ENCODE data around the gene CA4. TPM values are rescaled to one million over a fixed set of nuclear protein-coding genes. Genes with fewer than 3 reads are reported as not detected.

CA4 gene
- total and polyA plus RNA-seq, 4 donors = 0.14 to 0.67 (median 0.44) TPM

GRCh38 chr17:60164164-60164563, 14.4 kb downstream of the CA4 start:
- Histone ChIP-seq H3K36me3 (ENCODE audit: control insufficient read depth in 4 of 4, insufficient read depth in 3 of 4, low read depth in 1 of 4, low read length in 3 of 4) (no peaks in the 10 kb centered on the region), H3K27ac (ENCODE audit: low read depth in 1 of 2, low read length in 2 of 2) (no peak overlapping the region), H3K9ac (ENCODE audit: low read depth in 1 of 2, low read length in 2 of 2) (no peak overlapping the region), H3K4me1 (ENCODE audit: control insufficient read depth in 4 of 4, insufficient read depth in 4 of 4, low read length in 3 of 4) (peaks cover 0 to 10% (median 7%) of the 10 kb centered on the region in 4 donors), H3K4me3 (ENCODE audit: low read depth in 1 of 3, low read length in 3 of 3) (no peak overlapping the region), H3K9me3 (ENCODE audit: control insufficient read depth in 4 of 4, low read length in 3 of 4) (no peaks in the 10 kb centered on the region), H3K27me3 (ENCODE audit: control insufficient read depth in 4 of 4, insufficient read depth in 4 of 4, low read length in 3 of 4) (no peaks in the 10 kb centered on the region)
- no peak for TF ChIP-seq YY1 (IDR thresholded peaks at IDR 0.05)
- no peak for TF ChIP-seq ATF3 (IDR thresholded peaks at IDR 0.05)
- TF ChIP-seq HNF4G (IDR thresholded peaks at IDR 0.05) = no peak
- no peak for TF ChIP-seq REST (IDR thresholded peaks at IDR 0.05)
- TF ChIP-seq RXRA (IDR thresholded peaks at IDR 0.05) = no peak
- TF ChIP-seq RAD21 (IDR thresholded peaks at IDR 0.05) = no peak
- TF ChIP-seq FOXA2 (IDR thresholded peaks at IDR 0.05) = no peak
- no peak for TF ChIP-seq ZBTB33 (IDR thresholded peaks at IDR 0.05)
- no peak for TF ChIP-seq GABPA (IDR thresholded peaks at IDR 0.05 in 1 of 2, conservative IDR thresholded peaks at IDR 0.05 in 1 of 2)
- TF ChIP-seq TAF1 (conservative IDR thresholded peaks at IDR 0.05) = no peak
- no peak for TF ChIP-seq JUND (IDR thresholded peaks at IDR 0.05)
- no peak for TF ChIP-seq EGR1 (IDR thresholded peaks at IDR 0.05; ENCODE audit: low read depth in 2 of 2)
- no peak for TF ChIP-seq NR2F2 (IDR thresholded peaks at IDR 0.05)
- DNase-seq (ENCODE audit: low spot score) = no peak
- WGBS = 91% methylated on average over 6 of the region's 6 CpGs

- Histone ChIP-seq H3K4me3 (ENCODE audit: low read depth in 1 of 3, low read length in 3 of 3) (no peak overlapping the region), H3K27ac (ENCODE audit: low read depth in 1 of 2, low read length in 2 of 2) (no peak overlapping the region), H3K9ac (ENCODE audit: low read depth in 1 of 2, low read length in 2 of 2) (no peak overlapping the region), H3K4me1 (ENCODE audit: control insufficient read depth in 4 of 4, insufficient read depth in 4 of 4, low read length in 3 of 4) (peaks cover 0 to 10% (median 7%) of the 10 kb centered on the region in 4 donors), H3K27me3 (ENCODE audit: control insufficient read depth in 4 of 4, insufficient read depth in 4 of 4, low read length in 3 of 4) (no peaks in the 10 kb centered on the region), H3K9me3 (ENCODE audit: control insufficient read depth in 4 of 4, low read length in 3 of 4) (no peaks in the 10 kb centered on the region), H3K36me3 (ENCODE audit: control insufficient read depth in 4 of 4, insufficient read depth in 3 of 4, low read depth in 1 of 4, low read length in 3 of 4) (no peaks in the 10 kb centered on the region)
- no peak for DNase-seq (ENCODE audit: low spot score)
- TF ChIP-seq HNF4A (conservative IDR thresholded peaks at IDR 0.05) = no peak
- TF ChIP-seq REST (IDR thresholded peaks at IDR 0.05) = no peak
- no peak for TF ChIP-seq FOXA1 (IDR thresholded peaks at IDR 0.05)
- no peak for TF ChIP-seq EGR1 (IDR thresholded peaks at IDR 0.05; ENCODE audit: low read depth in 2 of 2)
- no peak for TF ChIP-seq YY1 (IDR thresholded peaks at IDR 0.05)
- 63% methylated on average over 5 of the region's 5 CpGs for WGBS
Measured at GRCh38 chr17:60164697-60165096, 14.9 kb downstream of the CA4 start.

Data from liver (tissue), 9 donors.